SH-SY5Y (cell line): Measurements from ENCODE around the gene LRRN2.

Source experiments
- GATA2 ChIP-seq: IDR thresholded peaks from 2 replicates; pipeline ENCODE4 v1.6.1; 2011; ENCODE audit warnings: mild to moderate bottlenecking, low read depth, low read length
- GATA3 ChIP-seq: IDR thresholded peaks from 2 replicates; pipeline ENCODE4 v1.6.1; 2011; ENCODE audit warnings: low read depth, mild to moderate bottlenecking, low read length, moderate library complexity

The LRRN2 gene

DNA sequence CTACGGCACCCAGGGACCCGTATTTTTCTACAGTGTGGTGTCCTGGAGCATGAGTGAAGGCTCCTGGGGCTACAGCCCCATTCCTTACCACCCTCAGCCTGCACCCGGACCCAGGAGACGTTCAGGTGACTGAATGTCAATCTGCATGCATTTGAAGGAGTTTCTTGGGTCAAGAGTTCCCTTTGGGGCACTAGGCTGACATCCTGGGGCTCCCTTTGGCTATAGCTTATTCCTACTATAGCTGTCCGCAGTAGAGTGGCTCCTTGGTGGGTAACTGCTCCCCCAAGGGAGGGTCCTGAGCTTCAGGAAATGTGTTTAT lies 19.9 kb upstream of the LRRN2 start:
- TF ChIP-seq GATA2, result no peak
- TF ChIP-seq GATA3, result no peak

DNA sequence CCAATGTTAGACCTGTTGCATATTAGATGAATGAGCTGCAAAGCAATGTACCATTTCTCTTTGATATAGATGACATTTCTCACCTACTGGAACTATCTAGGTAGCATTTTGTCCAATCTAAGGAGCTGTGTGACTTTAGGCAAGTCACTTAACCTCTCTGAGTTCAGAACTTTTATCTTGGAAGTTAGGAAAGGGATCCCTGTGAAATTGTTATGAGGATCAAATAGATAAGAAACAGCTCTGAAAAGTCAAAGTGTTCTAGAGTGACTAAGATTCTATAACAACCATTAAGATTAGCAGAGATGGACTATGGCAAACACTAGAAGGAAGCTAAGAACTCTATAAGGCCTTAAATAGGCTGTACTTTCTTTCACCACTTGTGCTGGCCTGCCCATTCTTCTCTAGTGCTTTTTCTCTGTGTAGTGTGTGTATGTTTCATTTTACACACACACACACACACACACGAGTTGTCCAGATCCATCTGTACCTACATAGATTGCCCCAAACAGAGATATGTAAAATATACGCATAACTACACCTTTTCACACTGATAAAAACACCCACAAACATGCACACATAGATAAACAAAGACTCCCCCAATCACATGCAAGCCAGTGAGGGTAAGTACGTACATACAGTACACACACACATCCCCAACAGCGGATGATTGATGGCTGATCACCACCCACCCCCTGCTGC lies 19.4 kb upstream of the LRRN2 start:
- TF ChIP-seq GATA3 (no peak), GATA2 (no peak)

DNA sequence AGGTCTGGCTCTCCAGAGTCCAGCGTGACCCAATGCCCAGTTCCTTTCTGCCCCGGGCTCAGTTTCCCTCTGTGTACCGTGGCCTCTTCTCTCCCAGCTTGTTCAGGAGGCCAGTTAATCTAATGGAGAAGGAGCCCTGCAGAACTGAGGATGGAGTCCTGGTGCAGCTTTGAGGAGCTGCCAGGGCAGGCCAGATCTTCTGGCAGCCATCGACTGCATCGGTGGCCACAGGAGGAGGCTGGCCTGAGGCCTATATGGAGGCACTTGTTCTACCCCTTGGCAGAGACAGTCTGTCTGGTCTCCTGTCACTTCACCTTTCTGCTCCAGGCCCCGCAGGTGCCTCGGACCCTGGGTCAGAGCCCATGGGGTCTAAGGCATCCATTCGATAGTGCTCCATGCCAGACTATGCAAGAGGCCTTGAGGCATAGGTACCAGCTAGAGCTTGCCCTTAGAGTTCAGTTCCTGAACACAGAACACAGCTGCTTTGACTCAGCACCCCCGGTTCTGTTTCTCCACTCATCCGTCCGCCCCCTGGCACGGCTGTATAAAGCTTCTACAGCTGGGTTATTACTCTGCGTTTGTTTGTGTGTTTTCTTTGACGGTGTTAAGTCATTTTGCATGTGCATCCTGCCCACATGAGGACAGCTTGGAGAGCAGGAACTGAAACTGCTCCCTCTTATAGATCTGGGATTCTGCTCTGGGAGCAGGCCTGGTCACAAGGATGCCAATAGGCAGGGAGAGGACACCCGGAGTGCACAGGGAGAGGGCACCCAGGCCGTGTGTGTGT lies 18.5 kb upstream of the LRRN2 start:
- TF ChIP-seq GATA2, result no peak
- no peak for TF ChIP-seq GATA3

DNA sequence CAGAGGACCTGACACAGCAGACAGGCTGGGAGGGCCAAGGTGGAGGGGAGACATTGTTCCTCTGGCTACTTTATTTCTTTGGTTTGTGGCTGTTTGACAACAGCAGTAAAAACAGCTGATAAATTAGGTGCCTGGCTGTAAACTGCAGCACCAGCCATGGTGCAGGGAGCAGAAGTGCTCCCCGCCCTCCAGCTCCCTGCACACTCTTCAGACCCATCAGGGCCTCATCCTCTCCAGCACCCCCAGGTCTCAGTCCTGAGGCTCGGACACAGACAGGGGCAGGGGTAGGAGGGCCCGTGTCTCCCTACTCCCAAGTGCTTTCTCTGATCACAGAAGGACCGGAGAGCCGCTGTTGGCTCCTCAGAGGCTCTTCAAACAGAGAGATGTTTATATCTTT lies 17.7 kb upstream of the LRRN2 start:
- TF ChIP-seq GATA2 (no peak), GATA3 (no peak)

DNA sequence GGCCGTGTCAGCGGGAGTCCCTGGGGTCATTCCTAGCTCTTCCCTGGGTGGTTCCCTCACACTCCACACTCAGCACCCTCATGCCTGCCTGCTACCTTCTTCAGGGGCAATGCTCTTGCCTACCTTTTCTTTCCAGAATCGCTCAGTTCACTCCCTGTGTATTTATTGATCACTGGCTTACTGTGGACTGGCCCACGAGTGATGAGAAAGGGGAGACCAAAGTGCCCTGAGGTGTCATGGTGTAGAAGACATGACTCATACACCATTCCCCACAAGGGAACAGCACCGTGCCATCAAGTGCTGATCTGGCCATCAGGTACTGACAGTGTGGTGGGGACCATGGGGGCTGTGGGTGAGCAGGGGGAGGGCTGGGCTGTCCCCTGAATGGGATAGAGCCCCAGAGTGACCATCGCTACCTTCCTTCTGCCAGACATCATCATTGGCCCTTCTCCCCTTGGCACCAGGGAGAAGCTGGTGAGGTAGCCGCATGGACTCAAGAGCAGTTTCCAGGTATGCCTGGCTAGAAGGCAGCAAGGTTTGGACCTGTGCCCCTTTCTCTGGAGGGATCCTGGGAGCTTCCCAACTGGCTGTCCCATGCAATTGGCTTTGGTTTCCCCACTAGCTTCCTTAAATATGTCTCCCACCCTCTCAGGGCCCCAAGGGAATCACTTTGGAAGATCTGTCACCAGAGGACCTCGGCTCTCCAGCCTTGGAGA lies 17.2 kb upstream of the LRRN2 start:
- TF ChIP-seq GATA3 (no peak), GATA2 (no peak)

DNA sequence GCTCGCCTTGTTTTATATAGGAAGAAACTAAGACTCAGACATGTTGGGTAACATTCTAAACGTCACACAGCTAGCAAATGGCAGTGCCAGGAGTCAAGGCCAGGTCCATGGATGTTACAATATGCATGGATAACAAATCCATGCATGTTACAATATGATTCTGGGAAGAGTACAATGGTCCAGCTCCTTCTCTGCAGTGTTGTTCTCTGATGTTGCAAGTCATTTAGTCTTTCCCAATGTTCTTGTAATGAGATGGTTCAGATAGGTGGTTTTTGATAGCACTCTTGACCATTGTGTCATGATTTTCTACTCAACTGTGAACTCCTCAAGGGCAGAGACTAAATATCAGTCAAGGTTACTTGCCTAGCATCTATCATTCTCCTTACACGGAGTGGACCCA lies 15.7 kb upstream of the LRRN2 start:
- TF ChIP-seq GATA3 (no peak), GATA2 (no peak)

DNA sequence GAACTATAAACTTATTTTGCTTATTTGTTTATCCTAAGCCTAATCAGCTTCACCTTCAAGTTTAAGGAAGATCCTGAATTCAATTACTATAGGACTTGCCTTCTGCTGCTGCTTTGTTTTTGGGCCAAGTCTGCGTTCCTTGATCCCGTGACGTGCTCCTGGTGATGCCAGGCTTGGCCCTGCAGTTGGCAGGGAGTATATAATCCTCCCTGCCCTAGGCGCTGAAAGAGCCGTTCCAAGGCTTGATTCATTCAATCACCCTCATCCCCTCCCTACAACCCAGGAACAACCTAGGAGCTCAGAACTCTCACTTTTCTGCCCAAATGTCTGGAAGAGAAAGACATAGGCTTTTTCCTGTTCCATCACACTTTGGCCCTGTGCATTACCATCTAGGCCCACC lies 12.4 kb upstream of the LRRN2 start:
- TF ChIP-seq GATA3 (no peak), GATA2 (no peak)

DNA sequence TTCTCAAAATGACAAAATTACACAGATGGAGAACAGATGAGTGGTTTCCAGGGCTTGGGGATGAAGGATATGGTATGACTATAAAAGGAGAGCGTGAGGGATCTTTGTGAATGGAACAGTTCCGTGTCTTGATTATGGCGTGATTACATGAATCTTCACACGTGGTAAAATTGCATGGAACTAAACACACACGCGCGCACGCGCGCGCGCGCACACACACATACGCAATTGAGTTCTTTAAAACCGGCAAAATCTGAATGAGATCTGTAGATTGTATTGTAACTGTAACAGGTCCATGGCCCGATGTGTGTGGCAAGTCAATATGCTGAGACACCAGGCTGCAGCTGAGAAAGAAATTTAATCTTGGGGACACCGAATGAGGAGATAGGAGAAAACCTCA lies 11.1 kb upstream of the LRRN2 start:
- no peak for TF ChIP-seq GATA3

DNA sequence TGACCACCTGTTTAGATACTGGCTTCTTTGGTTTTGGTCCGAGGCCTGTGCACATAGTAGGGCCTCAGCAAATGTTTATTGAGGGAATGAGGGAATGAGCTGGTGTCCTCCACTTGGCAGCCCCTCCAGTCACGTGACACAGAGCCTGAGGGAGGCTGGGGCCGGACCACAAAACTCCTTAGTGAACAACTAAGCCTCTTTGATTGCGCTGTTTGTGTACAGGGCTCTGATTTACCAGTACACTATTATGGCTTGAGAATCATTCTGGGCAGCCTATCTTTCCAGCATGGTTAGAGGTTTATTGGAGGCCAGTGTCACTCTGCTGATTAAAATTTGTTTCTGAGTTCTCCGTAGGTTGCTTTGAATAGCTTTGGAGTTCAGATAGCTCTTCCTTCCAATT lies 10.2 kb upstream of the LRRN2 start:
- no peak for TF ChIP-seq GATA3
- no peak for TF ChIP-seq GATA2

DNA sequence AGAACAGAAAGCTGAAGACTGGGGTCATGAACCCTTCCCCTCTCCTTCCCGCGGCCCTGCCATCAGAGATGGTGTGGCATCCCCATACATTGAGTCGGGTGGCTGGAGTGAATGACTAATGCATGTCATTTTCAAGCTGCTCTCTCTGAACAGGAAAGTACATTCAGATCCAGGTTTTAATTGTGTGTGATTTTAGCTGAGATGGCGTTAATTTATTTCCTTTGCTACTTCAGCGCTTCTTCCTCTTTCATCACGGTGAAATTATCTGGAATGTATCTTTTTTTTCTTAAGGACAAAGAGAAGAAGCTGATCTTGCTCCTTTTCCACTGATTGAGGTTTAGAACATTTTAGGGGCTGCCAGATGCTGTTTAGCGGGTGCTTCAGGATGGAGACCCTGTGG lies 8.6 kb upstream of the LRRN2 start:
- TF ChIP-seq GATA3, result no peak
- no peak for TF ChIP-seq GATA2

DNA sequence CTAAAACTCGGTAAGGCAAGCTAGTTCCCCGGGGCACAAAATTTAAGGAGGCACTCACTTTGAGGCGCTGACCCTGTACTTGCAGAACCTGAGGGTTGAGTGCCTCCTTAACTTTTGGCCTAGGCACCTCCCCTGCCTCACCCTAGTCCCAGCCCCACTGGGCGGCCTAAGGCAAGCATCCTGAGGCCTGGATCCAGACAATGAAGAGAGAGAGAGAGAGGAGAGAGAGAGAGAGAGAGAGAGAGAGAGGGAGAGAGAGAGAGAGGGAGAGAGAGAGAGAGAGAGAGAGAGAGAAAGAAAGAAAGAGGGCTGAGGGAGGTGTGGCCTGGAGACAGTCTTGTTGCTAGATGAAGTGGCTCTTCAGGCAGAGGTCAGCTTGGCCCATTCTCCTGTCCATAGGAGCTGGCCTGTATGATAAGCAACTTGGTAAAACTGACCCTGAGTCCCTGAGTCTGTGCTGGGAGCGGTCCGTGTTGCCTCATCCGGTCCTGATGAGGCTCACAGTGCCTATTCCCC lies 7.4 kb upstream of the LRRN2 start:
- TF ChIP-seq GATA3, result no peak
- no peak for TF ChIP-seq GATA2

DNA sequence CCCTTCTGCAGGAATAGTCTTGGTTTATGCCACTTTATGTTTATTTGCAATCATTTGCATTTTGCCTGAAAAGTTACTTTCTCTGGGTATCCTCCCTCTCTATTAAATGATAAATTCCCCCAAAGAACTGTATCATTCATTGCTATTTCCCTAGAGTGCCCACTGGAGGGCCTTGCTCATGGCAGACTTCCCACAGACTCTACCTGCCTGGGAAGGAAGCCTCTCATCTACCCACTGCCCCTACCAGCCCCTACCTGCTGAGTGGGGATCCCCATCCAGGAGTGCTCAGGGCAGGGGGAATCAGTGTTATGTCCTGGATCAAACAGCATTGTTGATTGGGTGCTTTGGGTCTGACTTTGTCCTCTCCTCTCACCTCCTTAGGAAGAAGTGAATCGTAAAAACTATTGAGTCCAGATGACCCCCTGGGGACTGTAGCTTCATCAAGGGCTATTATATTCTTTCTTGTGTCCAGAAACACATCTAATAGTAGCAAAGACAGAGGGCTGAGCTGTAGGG lies 6.8 kb upstream of the LRRN2 start:
- TF ChIP-seq GATA3 (no peak), GATA2 (no peak)

DNA sequence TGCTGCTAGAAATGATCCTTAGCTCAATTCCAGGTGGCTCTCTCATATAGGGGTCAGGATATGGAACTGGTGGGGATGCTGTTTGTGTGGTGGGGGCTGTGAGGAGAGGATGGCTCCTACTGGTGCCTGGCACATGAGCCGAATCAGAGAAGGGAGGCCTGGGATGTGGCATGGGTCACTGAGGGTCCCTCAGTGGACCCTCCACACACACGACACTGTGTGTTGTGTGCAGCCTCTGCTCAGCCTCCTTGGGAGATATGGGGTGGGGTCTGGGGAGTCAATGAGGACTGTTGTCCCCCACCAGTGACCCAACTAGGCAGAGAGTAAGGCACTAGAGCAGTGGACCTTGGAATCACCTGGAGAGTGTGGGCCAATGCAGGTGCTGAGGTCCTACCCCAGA lies 3.2 kb upstream of the LRRN2 start:
- no peak for TF ChIP-seq GATA2
- TF ChIP-seq GATA3, result no peak

DNA sequence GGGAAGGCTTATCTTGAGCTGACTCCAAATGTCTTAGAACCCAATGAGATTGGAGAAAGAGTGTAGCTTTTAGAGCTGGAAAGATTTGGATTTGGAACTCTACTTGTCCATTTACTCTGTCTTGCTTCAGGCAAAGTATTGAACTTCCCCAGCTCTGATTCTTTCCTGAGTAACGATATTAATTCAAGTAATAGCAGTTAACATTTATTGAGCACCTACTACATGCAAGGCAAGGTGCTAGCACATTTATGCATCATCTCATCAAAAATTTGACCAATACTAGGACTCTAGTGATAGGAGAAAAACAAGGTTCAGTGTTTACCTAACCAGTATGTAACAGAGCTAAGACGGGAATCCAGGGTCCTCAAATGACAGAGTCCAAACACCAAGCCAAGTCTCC lies 2.5 kb upstream of the LRRN2 start:
- TF ChIP-seq GATA2, result no peak
- no peak for TF ChIP-seq GATA3
